CD4-positive, alpha-beta T cell treated with Interleukin-15 for 1 hour (primary cell): Measurements from ENCODE around the gene GPR15LG.
A peak's percentile ranks its signal among the peaks of the same experiment; 100 is the strongest.
"Not testable (repeated sequence)": the region's sequence is repeated elsewhere in the genome, so short reads cannot be mapped to it uniquely, and the experiment has no call there.

Source experiments
- DNase-seq: peaks from one replicate; pipeline ENCODE4 v3.0.0-alpha.2; 2020

GPR15LG gene

GRCh38 chr10:84173501-84173929, at the start of gene GPR15LG:
GPR15LG (plus strand) TSS chr10:84173801; CDS start chr10:84173852, 51 bp downstream.
- DNase-seq = no peak

- not testable (repeated sequence) for DNase-seq
Observed at GRCh38 chr10:84125910-84126784, 47.5 kb upstream of the GPR15LG start.

GRCh38 chr10:84126785-84127167, 46.8 kb upstream of the GPR15LG start:
- no peak for DNase-seq

GRCh38 chr10:84135836-84136235, 37.8 kb upstream of the GPR15LG start:
- no peak for DNase-seq

GRCh38 chr10:84137811-84138210, 35.8 kb upstream of the GPR15LG start:
- DNase-seq = no peak

- DNase-seq = peak; percentile 22
Observed at GRCh38 chr10:84138478-84139125, 35.0 kb upstream of the GPR15LG start.

GRCh38 chr10:84139126-84140035, 34.2 kb upstream of the GPR15LG start, which contains the start of gene GHITM:
GHITM (plus strand) TSS chr10:84139509; CDS start chr10:84141501, 1,992 bp downstream.
- DNase-seq = peak; percentile 99

- DNase-seq = no peak
Observed at GRCh38 chr10:84140036-84140379, 33.6 kb upstream of the GPR15LG start.

GRCh38 chr10:84147347-84147746, 26.3 kb upstream of the GPR15LG start:
- no peak for DNase-seq

GRCh38 chr10:84148006-84148597, 25.5 kb upstream of the GPR15LG start:
- DNase-seq = not testable (repeated sequence)

- DNase-seq = no peak
Observed at GRCh38 chr10:84149854-84150253, 23.7 kb upstream of the GPR15LG start.

- DNase-seq = no peak
Observed at GRCh38 chr10:84152769-84153168, 20.8 kb upstream of the GPR15LG start.

- no peak for DNase-seq
Observed at GRCh38 chr10:84155521-84155920, 18.1 kb upstream of the GPR15LG start.

- no peak for DNase-seq
Observed at GRCh38 chr10:84156009-84156408, 17.6 kb upstream of the GPR15LG start.

GRCh38 chr10:84156768-84157167, 16.8 kb upstream of the GPR15LG start:
- DNase-seq = peak; percentile 78

GRCh38 chr10:84158061-84158460, 15.5 kb upstream of the GPR15LG start:
- no peak for DNase-seq

- no peak for DNase-seq
Observed at GRCh38 chr10:84158550-84158949, 15.1 kb upstream of the GPR15LG start.

- no peak for DNase-seq
Observed at GRCh38 chr10:84159076-84159685, 14.4 kb upstream of the GPR15LG start.

GRCh38 chr10:84160663-84161362, 12.8 kb upstream of the GPR15LG start:
- DNase-seq = no peak

- DNase-seq = no peak
Observed at GRCh38 chr10:84163996-84164395, 9.6 kb upstream of the GPR15LG start.

- DNase-seq = no peak
Observed at GRCh38 chr10:84164442-84164841, 9.2 kb upstream of the GPR15LG start.
